ENCODE results near the gene EVA1A. TPM values are rescaled to one million over a fixed set of nuclear protein-coding genes. Genes with fewer than 3 reads are reported as not detected.

EVA1A gene
- total and polyA plus RNA-seq, 5 donors from 2014 or later: not detected

DNA sequence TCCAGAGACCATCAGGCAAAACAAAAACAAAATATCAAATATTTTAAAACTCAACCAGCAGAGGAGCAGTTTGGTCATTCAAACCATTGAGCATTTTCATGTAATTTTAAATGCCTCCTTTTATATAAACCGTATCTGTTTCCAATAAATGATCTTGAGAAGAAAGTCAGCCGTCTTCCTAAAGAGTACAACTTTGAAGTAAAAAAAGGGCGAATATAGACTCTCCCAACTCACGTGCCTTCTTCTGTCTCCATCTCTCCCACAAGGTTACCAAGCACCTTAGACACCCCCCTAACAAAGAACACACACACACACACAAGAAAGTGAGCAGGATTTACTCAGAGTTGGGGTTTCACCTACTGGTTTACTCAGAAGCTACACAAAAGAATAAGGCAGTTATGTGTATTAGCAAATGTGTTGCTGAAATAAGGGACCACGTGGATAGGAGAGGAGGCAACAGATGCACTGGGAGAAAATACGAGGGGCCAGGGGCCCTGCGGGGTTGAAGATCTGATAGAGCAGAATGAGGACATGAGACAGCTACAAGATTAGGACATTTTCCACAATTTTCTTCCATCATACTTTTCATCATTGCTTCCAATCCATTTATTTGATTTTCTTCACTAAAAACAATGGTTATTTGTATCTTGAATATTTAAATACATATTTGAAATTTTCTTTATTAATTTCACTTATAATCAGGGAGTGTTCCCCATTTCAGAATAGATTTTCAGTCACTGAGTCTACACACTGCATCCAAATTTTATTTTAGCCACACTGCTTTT, 45.0 kb downstream of the EVA1A start:
- Mint-ChIP-seq H3K4me1 (no peaks in the 10 kb centered on the region), H3K36me3 (no peaks in the 10 kb centered on the region), H3K27ac (no peak overlapping the region), H3K4me3 (no peak overlapping the region), H3K9me3 (peaks cover 3 to 13% (median 7%) of the 10 kb centered on the region in 7 donors), H3K27me3 (peaks cover 8% of the 10 kb centered on the region)
- no peaks in the 10 kb centered on the region for H3K36me3 ChIP-seq (ENCODE audit: control insufficient read depth, insufficient read depth, low read length)
- ATAC-seq (ENCODE audit: low read depth in 2 of 2): no peak
- no peaks in the 10 kb centered on the region for H3K4me1 ChIP-seq (ENCODE audit: control insufficient read depth, insufficient read depth, low read length, poor library complexity, severe bottlenecking)
- H3K9me3 ChIP-seq (ENCODE audit: control insufficient read depth in 2 of 2, low read length in 2 of 2): peaks cover 0 to 8% of the 10 kb centered on the region in 2 experiments
- no peaks in the 10 kb centered on the region for H3K27me3 ChIP-seq (ENCODE audit: control insufficient read depth, insufficient read depth, low read length)
- no peak overlapping the region for H3K27ac ChIP-seq (ENCODE audit: insufficient read depth, low read length, poor library complexity, severe bottlenecking)
- H3K4me3 ChIP-seq (ENCODE audit: low read depth, low read length): no peak overlapping the region
- no peak for DNase-seq

DNA sequence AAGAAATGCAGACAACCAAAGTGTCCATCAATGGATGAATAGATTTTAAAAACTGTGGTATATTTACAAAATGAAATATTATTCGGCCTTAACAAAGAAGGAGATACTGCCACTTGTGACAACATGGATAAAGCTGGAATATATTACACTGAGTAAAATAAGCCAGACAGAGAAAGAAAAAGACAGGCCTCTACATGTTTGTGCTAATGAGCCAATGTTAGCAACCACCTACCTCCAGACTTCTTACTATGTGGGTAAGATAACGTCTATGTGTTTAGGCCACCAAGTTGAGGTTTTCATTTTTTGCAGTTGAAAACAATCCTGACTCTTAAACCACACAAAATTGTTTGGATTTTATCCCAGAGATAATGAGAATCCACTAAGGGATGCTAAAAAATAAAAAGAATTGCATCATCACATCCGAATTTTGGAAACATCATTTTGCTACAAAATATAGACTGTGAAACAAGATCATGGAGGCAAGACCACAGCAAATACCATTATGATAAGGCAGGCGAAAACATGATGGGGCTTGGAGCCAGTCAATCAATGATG, 47.0 kb downstream of the EVA1A start:
- Histone ChIP-seq H3K4me3 (ENCODE audit: low read depth, low read length) (no peak overlapping the region), H3K36me3 (ENCODE audit: control insufficient read depth, insufficient read depth, low read length) (no peaks in the 10 kb centered on the region), H3K27me3 (ENCODE audit: control insufficient read depth, insufficient read depth, low read length) (no peaks in the 10 kb centered on the region), H3K9me3 (ENCODE audit: control insufficient read depth in 2 of 2, low read length in 2 of 2) (peaks cover 0 to 8% of the 10 kb centered on the region in 2 experiments), H3K4me1 (ENCODE audit: control insufficient read depth, insufficient read depth, low read length, poor library complexity, severe bottlenecking) (no peaks in the 10 kb centered on the region), H3K27ac (ENCODE audit: insufficient read depth, low read length, poor library complexity, severe bottlenecking) (no peak overlapping the region)
- Mint-ChIP-seq H3K27me3 (peaks cover 4% of the 10 kb centered on the region), H3K27ac (no peak overlapping the region), H3K36me3 (no peaks in the 10 kb centered on the region), H3K4me3 (no peak overlapping the region), H3K9me3 (peaks cover 5 to 15% (median 8%) of the 10 kb centered on the region in 7 donors), H3K4me1 (no peaks in the 10 kb centered on the region)
- ATAC-seq (ENCODE audit: low read depth in 2 of 2) (no peak), DNase-seq (no peak)

DNA sequence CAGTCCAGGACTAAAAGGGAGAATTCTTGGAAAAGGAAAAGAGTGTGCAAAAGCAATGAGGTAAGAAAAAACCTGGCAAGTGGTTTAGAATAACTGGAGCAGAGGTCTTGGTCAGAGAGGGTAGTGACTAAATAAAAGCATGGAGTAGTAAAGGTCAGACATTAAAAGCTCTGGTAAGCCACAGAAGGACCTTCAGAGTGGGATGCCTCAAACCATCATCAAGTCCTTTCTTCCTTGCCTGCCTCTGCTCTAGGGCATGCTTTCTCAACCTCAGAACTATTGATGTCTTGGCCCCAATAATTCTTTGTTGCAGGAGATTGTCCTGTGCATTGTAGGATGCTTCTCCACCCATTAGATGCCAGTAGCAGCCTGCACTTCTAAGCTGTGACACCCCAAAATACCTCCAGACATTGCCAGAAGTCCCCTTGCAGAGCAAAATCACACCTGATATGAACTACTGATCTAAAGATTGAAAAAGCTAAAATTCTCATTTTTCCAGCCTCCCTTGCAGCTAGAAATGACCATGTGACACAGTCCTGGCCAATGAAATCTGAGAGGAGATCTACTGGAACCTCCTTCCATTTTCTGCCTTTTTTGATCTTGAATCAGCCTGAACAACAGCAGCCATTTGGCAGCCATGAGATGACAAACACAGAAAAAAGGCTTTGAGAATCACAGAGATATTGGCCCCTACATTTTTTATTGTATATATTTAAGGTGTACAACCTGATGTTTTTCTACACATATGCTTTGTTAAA, 48.1 kb downstream of the EVA1A start:
- Mint-ChIP-seq H3K4me1 (no peaks in the 10 kb centered on the region), H3K27me3 (peaks cover 4% of the 10 kb centered on the region), H3K9me3 (peaks cover 5 to 18% (median 8%) of the 10 kb centered on the region in 7 donors), H3K27ac (no peak overlapping the region), H3K4me3 (no peak overlapping the region), H3K36me3 (no peaks in the 10 kb centered on the region)
- H3K27ac ChIP-seq (ENCODE audit: insufficient read depth, low read length, poor library complexity, severe bottlenecking): no peak overlapping the region
- H3K36me3 ChIP-seq (ENCODE audit: control insufficient read depth, insufficient read depth, low read length): no peaks in the 10 kb centered on the region
- peaks cover 0 to 8% of the 10 kb centered on the region in 2 experiments for H3K9me3 ChIP-seq (ENCODE audit: control insufficient read depth in 2 of 2, low read length in 2 of 2)
- H3K4me3 ChIP-seq (ENCODE audit: low read depth, low read length): no peak overlapping the region
- DNase-seq: no peak
- no peaks in the 10 kb centered on the region for H3K27me3 ChIP-seq (ENCODE audit: control insufficient read depth, insufficient read depth, low read length)
- no peaks in the 10 kb centered on the region for H3K4me1 ChIP-seq (ENCODE audit: control insufficient read depth, insufficient read depth, low read length, poor library complexity, severe bottlenecking)
- ATAC-seq (ENCODE audit: low read depth in 2 of 2): no peak

DNA sequence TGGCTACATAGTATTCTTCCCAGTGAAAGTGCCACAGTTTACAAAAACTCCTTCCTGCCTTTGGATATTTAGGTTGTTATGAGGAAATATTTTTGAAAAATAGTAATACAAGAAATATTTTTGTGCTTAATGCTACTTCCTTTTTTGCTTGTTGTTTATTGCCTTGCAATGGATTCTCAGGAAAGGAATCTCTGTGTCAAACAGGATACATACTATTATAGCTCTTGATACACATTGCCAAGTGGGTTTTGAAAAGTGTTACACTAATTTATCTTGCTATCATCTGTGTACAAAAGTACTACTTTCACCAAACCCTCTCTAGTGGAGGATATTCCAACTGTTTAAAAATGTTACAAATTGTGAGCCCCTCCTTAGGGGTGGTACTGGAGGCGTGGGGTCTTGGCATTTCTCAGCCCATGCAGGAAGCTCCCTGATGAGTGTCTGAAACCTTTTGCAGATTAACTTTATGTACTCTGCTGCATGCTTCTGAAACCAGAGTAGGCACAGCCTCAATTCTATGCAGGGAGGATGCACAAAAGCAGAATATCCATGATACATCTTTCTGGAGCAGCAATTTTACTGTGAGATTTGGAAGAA, 54.5 kb downstream of the EVA1A start:
- Histone ChIP-seq H3K36me3 (ENCODE audit: control insufficient read depth, insufficient read depth, low read length) (no peaks in the 10 kb centered on the region), H3K4me3 (ENCODE audit: low read depth, low read length) (no peak overlapping the region), H3K27me3 (ENCODE audit: control insufficient read depth, insufficient read depth, low read length) (no peaks in the 10 kb centered on the region), H3K27ac (ENCODE audit: insufficient read depth, low read length, poor library complexity, severe bottlenecking) (no peak overlapping the region), H3K9me3 (ENCODE audit: control insufficient read depth in 2 of 2, low read length in 2 of 2) (peaks cover 0 to 2% of the 10 kb centered on the region in 2 experiments), H3K4me1 (ENCODE audit: control insufficient read depth, insufficient read depth, low read length, poor library complexity, severe bottlenecking) (no peaks in the 10 kb centered on the region)
- Mint-ChIP-seq H3K4me3 (no peak overlapping the region), H3K9me3 (peaks cover 0 to 6% (median 2%) of the 10 kb centered on the region in 7 donors), H3K27ac (no peak overlapping the region), H3K27me3 (no peaks in the 10 kb centered on the region), H3K4me1 (no peaks in the 10 kb centered on the region), H3K36me3 (no peaks in the 10 kb centered on the region)
- no peak for ATAC-seq (ENCODE audit: low read depth in 2 of 2)
- DNase-seq: no peak

DNA sequence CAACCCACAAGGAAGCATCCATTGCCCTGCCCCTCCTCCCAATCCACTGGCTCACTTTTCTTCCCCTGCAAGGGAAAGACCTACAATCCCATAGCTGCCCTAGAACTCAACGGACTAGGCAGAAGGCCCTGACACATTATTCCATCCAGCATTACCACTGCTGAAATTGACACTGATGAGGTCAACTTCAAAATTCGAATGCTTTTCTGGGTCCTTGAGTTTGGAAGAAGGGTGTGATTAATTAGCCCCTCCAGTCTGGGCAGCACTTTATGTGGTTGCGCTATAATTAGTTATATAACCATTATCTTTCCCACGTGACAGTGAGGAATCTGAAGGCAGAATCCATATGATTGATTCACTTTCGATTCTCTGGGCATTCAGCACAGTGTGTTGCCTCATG, 55.7 kb downstream of the EVA1A start:
- H3K27ac ChIP-seq (ENCODE audit: insufficient read depth, low read length, poor library complexity, severe bottlenecking): no peak overlapping the region
- H3K4me3 ChIP-seq (ENCODE audit: low read depth, low read length): no peak overlapping the region
- no peaks in the 10 kb centered on the region for H3K27me3 Mint-ChIP-seq
- no peak for DNase-seq
- no peaks in the 10 kb centered on the region for H3K27me3 ChIP-seq (ENCODE audit: control insufficient read depth, insufficient read depth, low read length)
- no peaks in the 10 kb centered on the region for H3K4me1 ChIP-seq (ENCODE audit: control insufficient read depth, insufficient read depth, low read length, poor library complexity, severe bottlenecking)
- no peaks in the 10 kb centered on the region for H3K36me3 Mint-ChIP-seq
- no peak for ATAC-seq (ENCODE audit: low read depth in 2 of 2)
- no peaks in the 10 kb centered on the region for H3K36me3 ChIP-seq (ENCODE audit: control insufficient read depth, insufficient read depth, low read length)
- peaks cover 0 to 6% (median 3%) of the 10 kb centered on the region in 7 donors for H3K9me3 Mint-ChIP-seq
- H3K4me1 Mint-ChIP-seq: no peaks in the 10 kb centered on the region
- peaks cover 0 to 2% of the 10 kb centered on the region in 2 experiments for H3K9me3 ChIP-seq (ENCODE audit: control insufficient read depth in 2 of 2, low read length in 2 of 2)
- H3K27ac Mint-ChIP-seq: no peak overlapping the region
- no peak overlapping the region for H3K4me3 Mint-ChIP-seq

DNA sequence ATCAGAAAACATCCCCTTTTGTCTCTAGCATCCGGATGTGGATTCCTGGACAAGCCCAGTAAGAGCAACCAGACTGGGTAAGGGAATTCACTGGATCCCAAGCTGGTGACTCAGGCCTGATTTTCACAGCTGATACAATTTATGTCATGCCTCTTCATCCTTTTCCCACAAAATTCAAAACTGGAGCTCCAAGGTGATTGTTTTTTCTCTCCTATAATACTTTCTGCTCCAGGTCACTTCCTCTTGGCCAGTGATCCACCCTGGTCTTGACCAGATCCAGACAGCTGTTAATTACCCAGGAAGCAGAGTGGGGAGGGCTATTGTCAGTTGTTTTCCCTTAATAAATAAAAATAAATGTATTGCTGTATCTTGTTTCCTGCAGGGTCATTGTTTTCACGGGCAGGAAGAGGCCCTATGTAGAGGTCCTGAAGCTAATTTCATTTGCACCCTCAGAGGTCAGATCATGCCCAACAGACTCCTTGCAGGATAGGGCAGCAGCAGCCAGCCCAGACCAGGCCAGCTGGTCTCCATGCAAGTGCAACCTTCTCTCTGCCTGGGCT, 57.6 kb downstream of the EVA1A start:
- Histone ChIP-seq H3K4me1 (ENCODE audit: control insufficient read depth, insufficient read depth, low read length, poor library complexity, severe bottlenecking) (no peaks in the 10 kb centered on the region), H3K9me3 (ENCODE audit: control insufficient read depth in 2 of 2, low read length in 2 of 2) (peaks cover 0 to 2% of the 10 kb centered on the region in 2 experiments), H3K36me3 (ENCODE audit: control insufficient read depth, insufficient read depth, low read length) (no peaks in the 10 kb centered on the region), H3K27ac (ENCODE audit: insufficient read depth, low read length, poor library complexity, severe bottlenecking) (no peak overlapping the region), H3K27me3 (ENCODE audit: control insufficient read depth, insufficient read depth, low read length) (no peaks in the 10 kb centered on the region), H3K4me3 (ENCODE audit: low read depth, low read length) (no peak overlapping the region)
- DNase-seq (no peak), ATAC-seq (ENCODE audit: low read depth in 2 of 2) (no peak)
- H3K36me3 Mint-ChIP-seq: no peaks in the 10 kb centered on the region
- H3K27ac Mint-ChIP-seq: no peak overlapping the region
- no peaks in the 10 kb centered on the region for H3K4me1 Mint-ChIP-seq
- no peak overlapping the region for H3K4me3 Mint-ChIP-seq
- H3K9me3 Mint-ChIP-seq: peaks cover 0 to 3% (median 0%) of the 10 kb centered on the region in 7 donors
- H3K27me3 Mint-ChIP-seq: no peaks in the 10 kb centered on the region

DNA sequence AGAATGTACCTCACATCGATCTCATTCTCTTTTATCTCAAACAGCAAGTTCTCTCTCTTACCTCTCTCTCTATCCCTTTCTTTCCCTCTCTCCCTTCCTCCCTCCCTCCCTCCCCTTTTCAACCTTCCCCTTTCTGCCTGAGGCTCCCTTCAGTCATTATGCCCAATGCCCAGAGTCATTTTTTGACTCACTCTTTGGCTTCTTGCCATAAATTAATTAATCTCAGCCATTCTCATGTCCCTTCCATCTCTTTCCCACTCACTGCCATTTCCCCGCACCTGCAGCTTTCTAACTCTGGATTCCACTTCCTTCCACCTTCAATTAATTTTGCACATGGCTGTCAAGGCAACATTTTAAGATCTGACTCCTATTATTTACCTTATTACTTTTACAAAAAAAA, 60.1 kb downstream of the EVA1A start:
- H3K9me3 Mint-ChIP-seq: peaks cover 0 to 3% (median 0%) of the 10 kb centered on the region in 7 donors
- H3K4me3 ChIP-seq (ENCODE audit: low read depth, low read length): no peak overlapping the region
- no peak for ATAC-seq (ENCODE audit: low read depth in 2 of 2)
- H3K9me3 ChIP-seq (ENCODE audit: control insufficient read depth in 2 of 2, low read length in 2 of 2): peaks cover 0 to 2% of the 10 kb centered on the region in 2 experiments
- no peaks in the 10 kb centered on the region for H3K4me1 ChIP-seq (ENCODE audit: control insufficient read depth, insufficient read depth, low read length, poor library complexity, severe bottlenecking)
- no peaks in the 10 kb centered on the region for H3K36me3 Mint-ChIP-seq
- H3K4me3 Mint-ChIP-seq: no peak overlapping the region
- H3K4me1 Mint-ChIP-seq: no peaks in the 10 kb centered on the region
- no peaks in the 10 kb centered on the region for H3K36me3 ChIP-seq (ENCODE audit: control insufficient read depth, insufficient read depth, low read length)
- peaks cover 4% of the 10 kb centered on the region for H3K27me3 Mint-ChIP-seq
- H3K27ac Mint-ChIP-seq: no peak overlapping the region
- no peak for DNase-seq
- H3K27me3 ChIP-seq (ENCODE audit: control insufficient read depth, insufficient read depth, low read length): no peaks in the 10 kb centered on the region
- no peak overlapping the region for H3K27ac ChIP-seq (ENCODE audit: insufficient read depth, low read length, poor library complexity, severe bottlenecking)
